AG09309 (cell line): Measurements from ENCODE around the gene ETV6.
A peak's percentile ranks its signal among the peaks of the same experiment; 100 is the strongest.

Experiments used
- DNase-seq: peaks from one replicate; pipeline ENCODE4 v3.0.0-alpha.2; 2010; ENCODE audit warnings: low read depth
- H3K4me3 ChIP-seq: 2 replicates; pipeline ENCODE4 v1.5.1; 2011; ENCODE audit warnings: mild to moderate bottlenecking, low read depth, low read length, moderate library complexity; ENCODE audit not compliant: control insufficient read depth
- TF ChIP-seq, protein P1 (sequence below): IDR thresholded peaks from 2 replicates; pipeline ENCODE4 v1.5.1; 2011; ENCODE audit warnings: mild to moderate bottlenecking, low read depth, low read length, inconsistent platforms; ENCODE audit not compliant: insufficient read depth, control insufficient read depth; ENCODE audit errors: missing control alignments

Gene ETV6

DNA sequence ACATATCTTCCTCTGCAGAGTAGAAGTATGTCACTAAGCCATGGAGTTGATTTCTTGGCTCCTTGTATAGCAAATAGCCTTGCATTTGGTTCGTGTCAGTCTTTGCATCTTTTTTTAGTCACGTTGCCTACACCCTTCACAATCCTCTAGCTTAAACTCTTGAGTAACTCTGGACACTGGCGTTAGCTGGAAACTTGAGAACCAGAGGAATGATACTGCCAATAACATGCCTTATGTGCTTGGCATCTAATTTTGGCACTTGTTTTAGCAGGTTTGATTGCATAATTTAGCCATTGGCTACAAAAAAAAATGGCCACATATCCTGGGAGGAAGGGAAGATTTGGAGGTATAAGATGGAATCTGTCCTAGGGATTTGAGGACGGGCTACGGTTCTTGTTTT is 136.2 kb downstream of the ETV6 start:
- DNase-seq = peak; percentile 67
- TF ChIP-seq, protein P1, sequence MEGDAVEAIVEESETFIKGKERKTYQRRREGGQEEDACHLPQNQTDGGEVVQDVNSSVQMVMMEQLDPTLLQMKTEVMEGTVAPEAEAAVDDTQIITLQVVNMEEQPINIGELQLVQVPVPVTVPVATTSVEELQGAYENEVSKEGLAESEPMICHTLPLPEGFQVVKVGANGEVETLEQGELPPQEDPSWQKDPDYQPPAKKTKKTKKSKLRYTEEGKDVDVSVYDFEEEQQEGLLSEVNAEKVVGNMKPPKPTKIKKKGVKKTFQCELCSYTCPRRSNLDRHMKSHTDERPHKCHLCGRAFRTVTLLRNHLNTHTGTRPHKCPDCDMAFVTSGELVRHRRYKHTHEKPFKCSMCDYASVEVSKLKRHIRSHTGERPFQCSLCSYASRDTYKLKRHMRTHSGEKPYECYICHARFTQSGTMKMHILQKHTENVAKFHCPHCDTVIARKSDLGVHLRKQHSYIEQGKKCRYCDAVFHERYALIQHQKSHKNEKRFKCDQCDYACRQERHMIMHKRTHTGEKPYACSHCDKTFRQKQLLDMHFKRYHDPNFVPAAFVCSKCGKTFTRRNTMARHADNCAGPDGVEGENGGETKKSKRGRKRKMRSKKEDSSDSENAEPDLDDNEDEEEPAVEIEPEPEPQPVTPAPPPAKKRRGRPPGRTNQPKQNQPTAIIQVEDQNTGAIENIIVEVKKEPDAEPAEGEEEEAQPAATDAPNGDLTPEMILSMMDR = no peak

DNA sequence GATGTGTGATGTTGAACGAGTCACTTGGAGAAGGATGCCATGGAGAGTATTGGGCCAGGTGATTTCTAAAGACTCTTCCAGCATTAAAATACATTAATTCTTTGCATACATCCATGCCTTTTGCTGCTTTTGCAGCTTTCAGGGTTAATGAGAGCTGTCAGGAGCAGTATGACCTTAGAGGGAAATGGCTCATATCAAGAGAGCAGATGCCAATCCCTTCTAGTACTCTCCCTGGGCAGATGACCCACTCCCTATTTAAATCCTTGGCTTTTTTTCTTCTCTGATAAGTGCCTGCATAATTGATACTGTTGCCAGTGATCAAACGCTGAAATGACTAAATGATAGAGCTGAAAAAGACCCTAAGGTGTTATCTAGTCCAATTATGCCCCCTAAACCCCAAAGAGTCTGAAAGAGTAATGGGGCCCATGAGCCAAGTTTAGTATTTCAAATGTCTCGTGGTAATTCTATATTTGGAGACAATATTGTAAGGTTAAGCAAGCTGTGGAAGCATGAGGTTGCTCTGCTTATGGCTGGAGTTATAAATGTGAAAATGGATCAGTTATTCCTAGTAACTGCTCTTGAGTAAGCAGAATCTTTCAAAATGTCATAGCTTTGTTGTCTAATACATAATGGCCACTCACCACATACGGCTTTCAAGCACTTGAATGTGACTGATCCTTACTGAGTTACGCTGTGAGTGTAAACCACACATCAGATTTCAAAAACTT is 137.3 kb downstream of the ETV6 start:
- TF ChIP-seq, protein P1 = no peak
- no peak for DNase-seq

More for the DNA sequence above, 136.2 kb downstream of the ETV6 start:
- no peak overlapping the region for H3K4me3 ChIP-seq

DNA sequence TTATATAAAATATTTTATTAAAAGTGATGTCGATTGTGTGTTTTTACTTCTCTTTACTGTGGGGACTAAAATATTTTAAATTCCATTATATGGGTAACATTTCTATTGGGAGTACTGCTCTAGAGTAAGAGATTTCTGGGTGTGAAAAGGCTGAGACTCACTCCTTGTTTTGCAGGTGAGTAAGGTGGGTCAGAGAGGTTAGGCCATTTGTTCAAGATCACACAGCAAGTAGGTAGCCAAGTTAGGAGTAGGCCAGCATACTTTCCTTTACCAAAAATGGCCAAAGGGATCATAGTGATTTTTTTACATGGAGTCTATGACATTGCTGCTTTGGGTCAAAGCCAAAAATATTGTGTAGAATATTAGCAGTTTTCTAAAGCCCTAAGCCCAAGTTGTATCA is 138.0 kb downstream of the ETV6 start:
- no peak overlapping the region for H3K4me3 ChIP-seq
- TF ChIP-seq, protein P1 = no peak
- no peak for DNase-seq

More for the DNA sequence above, 137.3 kb downstream of the ETV6 start:
- H3K4me3 ChIP-seq = no peak overlapping the region

DNA sequence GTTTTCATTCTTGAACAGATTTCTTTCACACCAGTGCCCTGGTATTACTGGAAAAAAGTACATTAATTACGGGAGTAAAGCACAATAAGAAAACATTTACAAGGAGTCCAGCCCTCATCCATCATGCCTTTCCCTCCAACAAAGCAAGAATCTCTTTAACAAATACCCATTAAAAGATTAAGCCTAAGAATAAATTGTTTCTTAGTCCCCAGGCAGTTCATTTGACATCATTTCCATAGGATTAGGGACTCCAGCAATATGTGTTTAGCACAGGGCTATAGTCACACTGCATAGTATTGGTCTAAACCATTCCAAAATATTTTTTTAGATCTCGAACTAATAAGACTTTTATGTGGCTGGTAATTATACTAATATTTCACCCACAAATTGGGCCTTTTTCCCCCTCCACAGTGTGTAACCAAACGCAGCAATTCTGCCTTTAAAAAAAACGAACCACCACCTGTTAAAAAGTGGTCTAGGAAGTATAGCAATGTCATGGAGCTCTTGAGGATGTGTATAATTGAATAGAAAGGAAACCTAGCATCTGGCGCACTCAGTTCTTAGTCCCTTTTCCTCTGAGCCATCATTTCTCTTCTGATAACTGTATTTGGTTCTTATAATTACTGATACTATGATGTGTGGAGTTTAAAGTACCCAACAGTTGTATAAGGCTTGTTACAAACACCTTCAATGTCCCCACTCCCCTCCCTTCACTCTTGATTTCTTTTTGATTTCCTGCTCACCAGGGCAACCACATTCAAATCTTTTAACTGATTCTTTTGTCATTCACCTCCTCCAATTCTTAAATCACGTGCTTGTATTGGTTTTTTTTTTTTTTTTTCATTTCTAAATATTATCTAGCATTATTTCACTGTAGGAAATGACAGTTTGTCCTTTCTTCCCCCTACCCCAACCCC is 138.7 kb downstream of the ETV6 start:
- H3K4me3 ChIP-seq = no peak overlapping the region
- no peak for DNase-seq
- TF ChIP-seq, protein P1 = no peak

DNA sequence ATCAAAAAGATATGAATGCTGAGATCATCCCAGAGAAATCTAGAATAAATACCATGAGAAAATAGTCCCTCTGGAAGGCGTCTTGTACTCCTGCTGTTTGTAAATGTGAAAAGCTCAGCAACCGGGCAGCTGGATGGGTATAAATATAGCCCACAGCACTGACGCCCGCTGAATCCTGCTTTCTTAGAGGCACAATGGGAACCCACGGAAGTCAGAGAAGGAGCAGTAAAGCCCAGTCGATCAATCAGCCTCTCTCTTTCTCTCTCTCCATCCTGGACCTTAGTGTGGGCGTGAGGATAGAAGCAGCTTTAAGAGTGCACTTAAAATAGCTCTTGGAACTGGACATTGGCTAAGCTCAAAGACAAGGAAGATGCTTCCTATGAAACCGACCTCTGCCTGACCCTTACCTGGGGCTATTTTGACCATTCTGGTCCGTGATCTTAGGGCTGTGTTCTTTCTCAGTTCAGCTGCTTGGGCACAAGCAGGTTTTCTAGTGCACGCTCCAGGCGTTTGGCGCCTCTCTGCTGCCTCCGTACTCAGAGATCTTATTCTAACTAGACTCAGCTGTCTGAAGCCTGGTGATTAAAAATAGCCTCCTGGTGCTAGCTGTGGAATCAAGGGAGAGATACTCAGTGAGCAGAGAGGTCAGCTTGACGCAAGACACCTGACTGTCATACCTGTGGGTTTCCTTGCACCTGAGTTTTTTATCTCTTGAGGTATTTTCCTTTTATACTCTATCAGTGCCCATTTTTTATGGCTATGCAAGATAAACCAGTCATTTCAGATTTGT is 144.6 kb downstream of the ETV6 start:
- TF ChIP-seq, protein P1 = no peak
- no peak overlapping the region for H3K4me3 ChIP-seq
- no peak for DNase-seq

DNA sequence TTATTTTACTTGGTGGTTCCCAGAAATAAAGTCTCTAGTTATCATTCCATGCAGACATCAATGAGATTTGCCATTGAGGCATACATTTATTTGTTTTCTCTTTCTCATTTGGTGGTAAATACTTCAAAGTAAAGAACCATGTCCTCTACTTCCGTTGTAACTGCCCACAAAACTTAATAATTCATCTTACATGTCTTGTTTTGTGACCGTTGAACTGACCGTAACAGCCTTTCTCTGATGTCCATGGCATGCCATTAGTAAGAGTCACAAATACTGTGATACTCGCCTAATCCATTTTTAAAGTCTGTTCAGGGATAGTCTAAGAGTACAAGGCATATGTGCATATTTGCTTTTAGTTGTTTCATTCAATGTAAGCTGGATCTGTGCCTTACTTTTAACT is 145.3 kb downstream of the ETV6 start:
- H3K4me3 ChIP-seq = no peak overlapping the region
- DNase-seq = no peak
- TF ChIP-seq, protein P1 = no peak
